DND-41 (cell line): ENCODE measurements around the gene BTBD10.
A peak's percentile ranks its signal among the peaks of the same experiment; 100 is the strongest.

Source experiments
- ATAC-seq: fragments of 200-7000 bp; cut with Tn5 transposase; 3 replicates; pipeline ENCODE4 v1.9.1; 2021; ENCODE audit warnings: low read depth; ENCODE audit not compliant: insufficient read depth
- DNase-seq: peaks from one replicate; pipeline ENCODE4 v3.0.0-alpha.2; 2020
- H2AFZ ChIP-seq: 2 replicates; pipeline ENCODE4 v1.6.0; 2012; ENCODE audit warnings: low read depth, low read length
- H3K27ac ChIP-seq: 2 replicates; pipeline ENCODE4 v1.5.1; 2012; ENCODE audit warnings: low read length, inconsistent platforms
- H3K27me3 ChIP-seq: fragments of 200-600 bp; sonication (generic); 2 replicates; pipeline ENCODE4 v1.6.0; 2012; ENCODE audit warnings: low read length, mild to moderate bottlenecking, inconsistent platforms; ENCODE audit not compliant: insufficient read depth, poor library complexity
- H3K36me3 ChIP-seq: 2 replicates; pipeline ENCODE4 v1.5.1; 2012; ENCODE audit warnings: low read length, inconsistent platforms; ENCODE audit not compliant: insufficient read depth
- H3K4me1 ChIP-seq: 2 replicates; pipeline ENCODE4 v1.5.1; 2012; ENCODE audit warnings: mild to moderate bottlenecking, low read length; ENCODE audit not compliant: insufficient read depth
- H3K4me2 ChIP-seq: 2 replicates; pipeline ENCODE4 v1.6.0; 2012; ENCODE audit warnings: mild to moderate bottlenecking, moderate library complexity, low read length, inconsistent platforms; ENCODE audit not compliant: insufficient read depth
- H3K4me3 ChIP-seq, 2 experiments: fragments of 200-600 bp in 1 of 2; shearing (Covaris generic) in 1 of 2; 2 replicates each; pipeline ENCODE4 v1.5.1; 2012 to 2016; ENCODE audit warnings: inconsistent platforms in 2 of 2, low read length in 2 of 2, mild to moderate bottlenecking in 2 of 2, low read depth in 1 of 2, moderate library complexity in 1 of 2
- H3K79me2 ChIP-seq: 2 replicates; pipeline ENCODE4 v1.6.0; 2012; ENCODE audit warnings: low read length, inconsistent platforms; ENCODE audit not compliant: insufficient read depth
- H3K9ac ChIP-seq: 2 replicates; pipeline ENCODE4 v1.6.0; 2012; ENCODE audit warnings: low read depth, mild to moderate bottlenecking, inconsistent platforms, low read length, moderate library complexity
- H3K9me3 ChIP-seq: 2 replicates; pipeline ENCODE4 v1.5.1; 2012; ENCODE audit warnings: low read length, moderate library complexity, mild to moderate bottlenecking, inconsistent platforms; ENCODE audit not compliant: insufficient read depth, severe bottlenecking
- H4K20me1 ChIP-seq: 2 replicates; pipeline ENCODE4 v1.6.0; 2012; ENCODE audit warnings: low read length; ENCODE audit not compliant: insufficient read depth
- CTCF ChIP-seq: IDR thresholded peaks from 2 replicates; pipeline ENCODE4 v1.5.1; 2012; ENCODE audit warnings: borderline replicate concordance, low read length, moderate library complexity, mild to moderate bottlenecking; ENCODE audit not compliant: poor library complexity, severe bottlenecking; ENCODE audit errors: extremely low read depth
- EZH2 ChIP-seq: IDR thresholded peaks from 3 replicates; pipeline ENCODE4 v1.6.1; 2012; ENCODE audit warnings: borderline replicate concordance, low read depth, mild to moderate bottlenecking, moderate library complexity, low read length, inconsistent platforms; ENCODE audit not compliant: severe bottlenecking

Gene BTBD10

GRCh38 chr11:13486926-13487660 is 24.1 kb upstream of the BTBD10 start:
- Histone ChIP-seq H3K27ac (no peak overlapping the region), H3K27me3 (peaks cover 6% of the 10 kb centered on the region), H4K20me1 (no peaks in the 10 kb centered on the region), H3K4me1 (no peaks in the 10 kb centered on the region), H3K4me2 (no peak overlapping the region), H2AFZ (no peak overlapping the region), H3K9ac (no peak overlapping the region), H3K36me3 (no peaks in the 10 kb centered on the region), H3K4me3 (no peak overlapping the region), H3K9me3 (no peaks in the 10 kb centered on the region), H3K79me2 (no peaks in the 10 kb centered on the region)
- DNase-seq (peak; percentile 24), ATAC-seq (peak; percentile 58; the same call in 2 of the 3 replicates)
- TF ChIP-seq CTCF (peak; percentile 52), EZH2 (no peak)

GRCh38 chr11:13480198-13480597 is 17.2 kb upstream of the BTBD10 start:
- Histone ChIP-seq H3K4me2 (no peak overlapping the region), H3K9me3 (no peaks in the 10 kb centered on the region), H2AFZ (no peak overlapping the region), H3K79me2 (no peaks in the 10 kb centered on the region), H3K4me3 (no peak overlapping the region), H3K9ac (no peak overlapping the region), H3K27me3 (no peaks in the 10 kb centered on the region), H3K4me1 (no peaks in the 10 kb centered on the region), H3K27ac (no peak overlapping the region), H4K20me1 (no peaks in the 10 kb centered on the region), H3K36me3 (no peaks in the 10 kb centered on the region)
- DNase-seq (no peak), ATAC-seq (no peak)
- TF ChIP-seq CTCF (no peak), EZH2 (no peak)

GRCh38 chr11:13479688-13480087 is 16.7 kb upstream of the BTBD10 start:
- H3K36me3 ChIP-seq: no peaks in the 10 kb centered on the region
- H3K4me2 ChIP-seq: no peak overlapping the region
- H3K79me2 ChIP-seq: no peaks in the 10 kb centered on the region
- no peaks in the 10 kb centered on the region for H3K27me3 ChIP-seq
- no peaks in the 10 kb centered on the region for H4K20me1 ChIP-seq
- H3K4me1 ChIP-seq: no peaks in the 10 kb centered on the region
- no peaks in the 10 kb centered on the region for H3K9me3 ChIP-seq
- DNase-seq: no peak
- no peak for TF ChIP-seq CTCF
- no peak for TF ChIP-seq EZH2
- H3K9ac ChIP-seq: no peak overlapping the region
- no peak overlapping the region for H2AFZ ChIP-seq
- H3K27ac ChIP-seq: no peak overlapping the region
- H3K4me3 ChIP-seq: no peak overlapping the region
- ATAC-seq: no peak
